LNCaP clone FGC (cell line): ENCODE measurements around the gene IL17RA.

Experiments
- DNase-seq: peaks from one replicate; pipeline ENCODE4 v3.0.0-alpha.2; 2011; ENCODE audit warnings: low read depth
- H3K4me3 ChIP-seq: 2 replicates; pipeline ENCODE4 v1.5.1; 2011; ENCODE audit warnings: mild to moderate bottlenecking, low read depth, low read length, control low read depth
- TF ChIP-seq, protein P1 (sequence below): IDR thresholded peaks from 2 replicates; pipeline ENCODE4 v1.5.1; 2012; ENCODE audit warnings: mild to moderate bottlenecking; ENCODE audit not compliant: control insufficient read depth, insufficient read depth; ENCODE audit errors: extremely low read depth

The IL17RA gene

DNA sequence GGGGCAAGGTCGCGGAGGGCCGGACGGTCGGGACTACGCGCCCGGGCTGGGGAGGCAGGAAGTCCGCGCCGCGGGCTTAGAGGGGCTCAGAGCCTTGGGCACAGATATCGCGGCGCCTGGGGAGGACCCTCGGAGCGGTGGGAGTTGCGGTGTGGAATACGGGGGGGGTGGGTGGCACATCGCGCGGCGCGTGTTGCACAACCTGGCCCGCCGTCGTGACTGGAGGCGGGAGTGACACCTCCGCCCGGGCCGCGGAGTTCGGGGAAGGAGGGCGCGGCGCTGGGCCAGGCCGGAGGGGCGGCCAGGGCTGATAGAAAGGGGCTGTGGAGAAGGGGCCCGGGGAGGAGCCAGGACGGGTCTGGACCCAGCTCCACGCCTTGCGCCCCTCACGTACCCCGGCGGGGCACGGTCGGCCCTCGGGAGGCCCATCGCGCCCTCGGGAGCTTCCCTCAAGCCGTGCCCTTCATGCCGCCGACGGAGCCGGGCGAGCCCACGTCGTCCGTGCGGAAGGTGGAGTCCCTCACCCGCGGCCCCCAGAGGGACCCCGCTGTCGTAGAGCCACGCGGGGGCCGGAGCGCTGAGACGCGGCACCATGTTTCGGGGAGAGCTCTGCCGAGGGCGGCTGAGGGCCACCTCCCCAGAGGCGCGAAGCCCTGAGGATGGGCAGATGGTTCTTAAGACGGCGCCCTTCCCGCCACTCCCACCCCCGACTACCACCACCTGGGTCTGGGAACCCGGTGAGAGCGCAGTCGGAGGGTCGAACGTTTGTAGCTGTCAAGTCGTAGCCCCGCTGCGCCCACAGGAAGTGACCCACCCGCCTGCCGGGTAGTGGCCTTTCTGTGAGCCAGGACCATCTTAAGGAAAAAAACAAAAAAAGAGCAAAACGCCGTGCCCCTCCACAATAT is 729 bp downstream of the IL17RA start:
- H3K4me3 ChIP-seq = peak overlapping the region; percentile 78
- TF ChIP-seq, protein P1, sequence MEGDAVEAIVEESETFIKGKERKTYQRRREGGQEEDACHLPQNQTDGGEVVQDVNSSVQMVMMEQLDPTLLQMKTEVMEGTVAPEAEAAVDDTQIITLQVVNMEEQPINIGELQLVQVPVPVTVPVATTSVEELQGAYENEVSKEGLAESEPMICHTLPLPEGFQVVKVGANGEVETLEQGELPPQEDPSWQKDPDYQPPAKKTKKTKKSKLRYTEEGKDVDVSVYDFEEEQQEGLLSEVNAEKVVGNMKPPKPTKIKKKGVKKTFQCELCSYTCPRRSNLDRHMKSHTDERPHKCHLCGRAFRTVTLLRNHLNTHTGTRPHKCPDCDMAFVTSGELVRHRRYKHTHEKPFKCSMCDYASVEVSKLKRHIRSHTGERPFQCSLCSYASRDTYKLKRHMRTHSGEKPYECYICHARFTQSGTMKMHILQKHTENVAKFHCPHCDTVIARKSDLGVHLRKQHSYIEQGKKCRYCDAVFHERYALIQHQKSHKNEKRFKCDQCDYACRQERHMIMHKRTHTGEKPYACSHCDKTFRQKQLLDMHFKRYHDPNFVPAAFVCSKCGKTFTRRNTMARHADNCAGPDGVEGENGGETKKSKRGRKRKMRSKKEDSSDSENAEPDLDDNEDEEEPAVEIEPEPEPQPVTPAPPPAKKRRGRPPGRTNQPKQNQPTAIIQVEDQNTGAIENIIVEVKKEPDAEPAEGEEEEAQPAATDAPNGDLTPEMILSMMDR = no peak
- no peak for DNase-seq

DNA sequence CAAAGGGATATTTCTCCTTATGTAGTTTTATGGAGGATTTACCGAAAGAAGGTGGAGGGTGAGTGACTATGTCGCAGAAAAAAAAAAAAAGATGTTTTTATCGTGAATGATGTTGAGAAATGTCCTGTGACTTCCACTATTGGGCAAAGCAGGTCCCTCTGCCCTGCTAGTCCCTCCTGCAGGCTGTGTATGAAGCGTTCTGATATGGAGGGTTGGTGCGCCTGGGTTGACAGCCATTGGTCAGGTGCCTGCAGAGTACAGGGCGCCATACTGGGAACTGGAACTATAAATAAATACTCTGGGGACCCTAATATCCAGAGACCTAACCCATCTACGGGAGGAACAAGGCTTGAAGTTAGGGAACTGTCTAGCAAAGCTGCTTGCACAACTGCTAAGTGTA is 1.5 kb downstream of the IL17RA start:
- no peak for DNase-seq
- TF ChIP-seq, protein P1 = no peak
- no peak overlapping the region for H3K4me3 ChIP-seq

DNA sequence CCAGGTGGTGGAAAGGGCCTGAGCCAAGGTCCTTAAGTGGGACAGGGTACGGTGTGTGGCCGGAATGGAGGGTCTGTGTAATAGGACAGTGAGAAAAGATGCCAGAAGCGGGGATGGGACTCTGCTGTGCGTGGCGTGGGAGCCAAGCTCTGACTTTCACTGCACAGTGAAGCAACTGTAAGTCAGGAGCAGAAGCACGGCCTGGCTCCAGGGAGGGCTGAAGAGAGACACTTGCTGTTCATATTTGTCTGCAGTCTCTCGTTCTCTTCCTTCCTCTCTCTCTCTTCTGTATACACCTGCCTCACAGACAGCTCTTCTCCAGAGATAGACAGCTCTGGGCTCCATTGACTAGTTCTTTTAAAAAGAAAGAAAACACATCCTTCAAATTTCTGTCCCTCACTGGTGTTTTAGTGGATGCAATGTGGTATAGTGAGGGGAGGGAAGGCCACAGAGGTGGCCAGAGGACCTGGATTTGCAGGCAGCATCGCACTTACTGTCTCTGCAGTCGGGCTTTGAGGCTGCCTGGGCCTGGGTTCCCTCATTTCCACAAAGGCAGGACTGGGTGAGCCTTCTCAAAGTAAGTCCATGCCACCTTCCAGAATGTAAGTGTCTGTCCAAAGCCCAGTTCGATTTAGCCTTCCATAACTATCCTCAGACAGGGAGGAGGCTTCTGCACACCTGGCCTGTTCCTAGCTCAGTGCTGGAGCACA is 2.1 kb downstream of the IL17RA start:
- no peak for DNase-seq
- TF ChIP-seq, protein P1 = no peak
- no peak overlapping the region for H3K4me3 ChIP-seq

DNA sequence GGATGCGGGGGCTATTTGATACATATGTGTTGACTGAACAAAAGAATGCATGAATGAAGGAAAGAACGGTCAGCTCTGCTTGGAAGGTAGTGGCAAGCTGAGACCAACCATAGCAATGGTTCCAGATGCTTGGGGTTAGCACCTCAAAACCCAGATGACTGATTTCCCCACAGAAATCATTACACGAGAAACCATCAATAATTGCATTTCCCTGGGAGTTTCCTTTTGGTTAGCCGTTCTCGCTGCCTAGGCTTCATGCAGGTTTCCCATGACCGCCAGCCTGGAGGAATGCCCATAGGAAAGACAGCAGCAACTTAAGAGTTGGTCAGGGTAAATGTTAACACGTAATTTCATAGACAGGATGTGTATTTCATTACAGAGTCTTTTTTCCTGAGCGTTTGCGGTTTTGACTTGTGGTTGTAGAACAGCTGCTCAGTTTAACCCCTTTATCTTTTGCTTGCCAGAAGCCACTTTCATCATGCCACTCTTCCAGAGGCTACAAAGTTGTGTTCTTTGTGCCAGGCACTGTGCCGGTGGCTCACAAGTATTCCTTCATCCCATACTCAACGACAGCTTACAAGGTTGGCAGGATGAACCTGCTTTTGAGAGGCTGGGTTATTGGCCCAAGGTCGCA is 2.8 kb downstream of the IL17RA start:
- H3K4me3 ChIP-seq = no peak overlapping the region
- no peak for DNase-seq

DNA sequence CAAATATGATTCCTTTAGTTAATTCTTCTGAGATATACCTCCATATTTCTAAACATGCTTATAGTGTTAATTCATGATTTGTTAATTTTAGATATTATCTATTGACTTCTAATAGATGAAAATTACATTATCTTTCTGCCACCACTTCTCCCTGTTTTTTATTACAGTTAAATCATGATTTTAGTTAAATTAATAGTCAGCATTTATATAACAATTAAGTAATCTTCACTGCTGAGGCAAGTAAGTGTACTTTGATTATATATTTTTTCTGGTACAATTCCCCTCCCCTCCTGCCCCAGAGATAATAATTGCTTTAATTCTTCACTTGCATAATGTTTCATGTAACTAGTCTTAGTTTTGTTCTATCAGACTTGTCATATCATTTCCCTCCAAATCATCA is 5.8 kb downstream of the IL17RA start:
- H3K4me3 ChIP-seq = no peak overlapping the region
- TF ChIP-seq, protein P1 = no peak
- no peak for DNase-seq

More for the DNA sequence above, 2.8 kb downstream of the IL17RA start:
- TF ChIP-seq, protein P1 = no peak

DNA sequence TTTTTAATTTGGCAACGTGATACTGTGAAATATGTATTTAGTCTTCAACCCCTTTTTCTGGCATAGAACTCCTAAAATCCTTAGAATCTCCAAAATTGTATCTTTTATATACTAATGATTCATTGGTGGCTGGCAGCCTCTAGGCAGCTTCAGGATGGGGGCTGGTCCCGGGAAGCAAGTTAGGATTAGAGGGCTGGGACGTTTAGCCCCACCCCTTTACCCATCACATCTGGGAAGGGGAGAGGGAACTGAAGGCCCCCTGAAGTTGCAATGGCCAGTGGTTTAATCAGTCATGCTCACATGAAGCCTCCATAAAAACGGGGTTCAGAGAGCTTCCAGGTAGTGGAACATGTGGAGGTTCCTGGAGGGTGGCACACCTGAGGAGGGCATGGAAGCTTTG is 7.1 kb downstream of the IL17RA start:
- TF ChIP-seq, protein P1 = no peak
- DNase-seq = no peak
- H3K4me3 ChIP-seq = no peak overlapping the region
